ENCODE data around the gene TSPAN15.
"Not testable (repeated sequence)": the region's sequence is repeated elsewhere in the genome, so short reads cannot be mapped to it uniquely, and the experiment has no call there.

TSPAN15 gene

DNA sequence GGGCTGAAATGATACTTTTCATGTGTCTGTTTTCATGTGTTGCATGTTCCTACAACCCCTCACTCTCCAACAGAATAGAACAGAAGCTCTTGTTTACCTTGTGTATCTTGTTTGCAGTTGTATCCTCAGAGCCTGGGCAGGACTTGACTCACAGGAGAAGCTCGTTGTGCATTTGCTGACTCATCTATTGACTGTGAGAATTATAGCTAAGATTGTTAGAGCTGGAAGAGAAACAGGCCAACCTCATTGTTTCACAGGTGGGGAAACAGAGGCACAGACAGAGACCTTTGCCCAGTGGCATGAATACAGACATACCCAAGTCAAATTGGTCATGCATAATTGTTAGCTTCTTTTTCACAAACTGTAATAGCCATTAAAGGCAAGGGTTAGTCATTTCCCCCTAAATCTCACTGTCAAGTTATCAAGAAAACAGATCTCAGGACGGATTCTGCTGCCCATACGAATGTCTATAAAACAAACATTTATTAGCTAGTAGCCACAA, 4.6 kb upstream of the TSPAN15 start:
- no peak for DNase-seq (ENCODE audit: low spot score)

GRCh38 chr10:69449841-69450240, 1.4 kb upstream of the TSPAN15 start:
- peak; percentile 89 for DNase-seq (ENCODE audit: low spot score)

GRCh38 chr10:69450395-69450794, 870 bp upstream of the TSPAN15 start:
- not testable (repeated sequence) for DNase-seq (ENCODE audit: low spot score)

DNA sequence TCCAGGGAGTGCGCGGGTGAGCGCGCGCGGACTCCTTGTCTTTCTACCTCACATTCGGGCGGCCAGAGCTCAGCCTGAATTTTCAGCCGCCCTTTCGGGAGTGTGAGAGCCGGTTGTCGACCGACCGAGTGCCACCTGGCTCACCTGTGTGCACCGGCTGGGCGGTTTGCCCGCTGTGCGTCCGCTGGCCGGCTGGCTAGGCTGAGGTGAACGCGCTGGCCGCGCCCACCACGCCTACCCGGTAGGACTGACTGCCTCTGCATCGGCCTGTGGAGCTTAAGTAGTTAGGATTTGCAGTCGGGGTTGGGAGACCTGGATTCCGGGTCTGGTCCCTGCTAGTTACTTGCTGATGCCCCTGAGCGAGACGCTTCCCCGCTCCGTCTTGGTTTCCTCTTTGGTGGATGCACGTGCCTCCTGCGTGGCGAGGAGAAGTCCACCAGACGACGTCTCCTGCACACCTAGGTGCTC, 553 bp downstream of the TSPAN15 start:
- DNase-seq (ENCODE audit: low spot score), result no peak

- no peak for DNase-seq (ENCODE audit: low spot score)
Observed at GRCh38 chr10:69452676-69453415, 1.6 kb downstream of the TSPAN15 start.

- DNase-seq (ENCODE audit: low spot score), result no peak
Observed at GRCh38 chr10:69453795-69454194, 2.5 kb downstream of the TSPAN15 start.

- no peak for DNase-seq (ENCODE audit: low spot score)
Observed at GRCh38 chr10:69455006-69455763, 3.9 kb downstream of the TSPAN15 start.

GRCh38 chr10:69456880-69457693, 5.8 kb downstream of the TSPAN15 start:
- DNase-seq (ENCODE audit: low spot score), result no peak

DNA sequence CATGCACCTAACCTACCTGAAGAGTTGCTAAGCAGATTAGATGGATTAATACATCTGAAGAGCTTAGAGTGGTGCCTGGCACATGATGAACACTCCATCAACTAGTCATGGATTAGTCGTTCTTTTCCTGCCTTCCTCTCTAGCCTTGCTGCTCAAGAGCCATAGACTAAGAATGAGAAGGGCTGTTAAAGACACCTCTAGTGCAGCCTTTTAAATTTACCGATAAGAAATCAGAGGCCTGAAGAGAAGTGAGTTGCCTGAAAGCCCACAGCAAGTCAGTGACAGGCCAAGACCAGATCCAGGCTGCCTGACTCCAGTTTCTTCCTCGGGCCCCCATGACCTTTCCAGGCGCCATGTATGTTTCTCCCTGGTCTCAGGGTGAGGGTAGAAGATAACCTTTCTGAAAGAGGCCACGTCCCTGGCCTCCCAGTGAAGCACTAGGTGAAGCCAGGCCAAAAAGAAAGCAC, 6.5 kb downstream of the TSPAN15 start:
- DNase-seq (ENCODE audit: low spot score), result no peak

GRCh38 chr10:69458430-69459100, 7.3 kb downstream of the TSPAN15 start:
- peak; percentile 85 for DNase-seq (ENCODE audit: low spot score)

DNA sequence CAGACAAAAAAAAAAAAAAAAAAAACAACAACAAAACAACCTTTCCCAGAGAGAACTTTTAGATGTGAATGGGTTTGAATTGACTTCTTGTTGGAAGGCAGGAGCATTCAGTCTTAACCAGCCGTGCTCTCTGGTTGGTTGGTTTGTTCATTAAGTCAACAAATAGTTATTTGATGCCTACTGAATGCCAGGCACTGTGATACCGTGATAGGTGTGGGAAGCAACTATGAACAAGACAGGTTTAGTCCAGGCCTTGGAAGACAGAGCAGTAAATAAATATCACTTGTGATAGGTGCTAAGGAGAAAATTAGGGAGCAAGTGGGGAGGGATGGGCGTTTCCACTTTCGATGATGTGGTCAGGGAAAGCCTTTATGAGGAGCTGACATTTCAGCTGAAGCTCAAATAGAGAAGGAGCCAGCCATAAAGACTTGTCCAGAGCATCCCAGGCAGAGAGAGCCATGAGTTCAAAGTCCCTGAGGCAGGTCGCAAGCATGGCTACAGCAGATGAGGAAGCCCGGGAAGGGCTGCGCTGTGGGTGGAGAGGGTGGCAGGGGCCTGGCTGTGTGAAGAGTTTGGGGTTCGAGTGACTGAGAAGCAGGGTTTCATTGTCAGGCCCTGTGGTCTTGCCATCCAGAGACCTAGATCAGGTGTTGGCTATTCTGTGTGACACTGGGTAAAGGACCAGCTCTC, 8.0 kb downstream of the TSPAN15 start:
- no peak for DNase-seq (ENCODE audit: low spot score)

DNA sequence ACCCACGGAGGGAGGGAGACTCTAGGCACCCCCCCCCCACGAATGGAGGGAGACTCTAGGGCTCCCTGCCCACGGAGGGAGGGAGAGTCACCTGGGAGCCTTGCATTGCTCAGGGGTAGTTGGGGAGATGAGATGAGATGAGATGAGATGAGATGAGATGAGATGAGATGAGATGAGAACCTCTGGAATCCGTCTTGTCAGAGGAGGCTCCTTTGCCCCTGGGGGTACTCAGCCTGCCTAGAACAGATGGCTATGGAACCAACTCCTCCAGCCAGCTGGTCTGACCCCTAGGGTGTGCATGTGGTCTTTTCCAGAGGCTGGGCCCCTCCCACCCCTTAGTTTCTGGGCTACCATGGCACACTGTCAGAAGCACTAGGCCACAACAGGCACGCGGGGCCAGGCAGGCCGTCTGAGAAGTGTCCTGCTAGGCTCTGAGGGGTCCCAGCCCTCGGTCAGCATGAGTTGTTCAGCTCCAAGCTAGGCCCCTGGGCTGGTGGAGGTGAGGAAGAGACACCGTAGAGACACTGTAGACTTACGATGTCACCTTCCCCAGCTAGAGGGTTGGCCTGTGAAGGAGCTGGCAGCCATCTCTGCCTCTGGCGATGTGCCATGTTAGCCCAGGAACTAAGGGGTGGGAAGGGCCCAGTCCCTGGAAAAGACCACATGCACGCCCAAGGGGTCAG, 8.8 kb downstream of the TSPAN15 start:
- DNase-seq (ENCODE audit: low spot score), result no peak

DNA sequence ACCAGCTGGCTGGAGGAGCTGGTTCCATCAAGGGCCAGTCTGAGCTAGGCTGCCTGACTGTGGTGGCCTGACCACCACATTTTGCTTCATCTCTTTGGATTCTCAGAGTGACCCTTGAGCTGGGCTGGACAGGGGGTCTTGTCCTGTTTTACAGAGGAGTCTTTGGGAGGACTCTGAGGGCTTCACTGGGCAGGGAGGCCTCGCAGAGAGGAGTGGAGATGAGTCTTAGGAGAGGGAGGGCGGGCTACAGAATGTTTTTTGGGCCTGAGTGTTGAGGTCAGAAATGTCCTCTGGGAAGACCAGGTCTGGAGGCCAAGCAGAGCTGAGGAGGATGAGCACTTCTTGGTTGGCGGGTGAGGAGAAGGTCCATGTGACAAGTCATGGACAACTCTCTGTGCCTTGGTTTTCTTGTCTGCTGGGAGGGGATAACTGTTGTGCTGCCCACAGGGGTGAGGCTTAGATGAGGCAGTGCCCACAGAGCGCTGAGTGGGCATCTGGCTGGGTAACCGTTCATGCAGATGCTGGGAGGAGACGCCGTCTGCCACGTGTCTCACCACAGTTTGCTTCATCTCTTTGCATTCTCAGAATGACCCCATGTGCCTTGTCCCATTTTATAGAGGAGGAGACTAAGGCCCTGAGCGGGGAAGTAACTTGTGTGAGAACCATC, 9.4 kb downstream of the TSPAN15 start:
- no peak for DNase-seq (ENCODE audit: low spot score)

DNA sequence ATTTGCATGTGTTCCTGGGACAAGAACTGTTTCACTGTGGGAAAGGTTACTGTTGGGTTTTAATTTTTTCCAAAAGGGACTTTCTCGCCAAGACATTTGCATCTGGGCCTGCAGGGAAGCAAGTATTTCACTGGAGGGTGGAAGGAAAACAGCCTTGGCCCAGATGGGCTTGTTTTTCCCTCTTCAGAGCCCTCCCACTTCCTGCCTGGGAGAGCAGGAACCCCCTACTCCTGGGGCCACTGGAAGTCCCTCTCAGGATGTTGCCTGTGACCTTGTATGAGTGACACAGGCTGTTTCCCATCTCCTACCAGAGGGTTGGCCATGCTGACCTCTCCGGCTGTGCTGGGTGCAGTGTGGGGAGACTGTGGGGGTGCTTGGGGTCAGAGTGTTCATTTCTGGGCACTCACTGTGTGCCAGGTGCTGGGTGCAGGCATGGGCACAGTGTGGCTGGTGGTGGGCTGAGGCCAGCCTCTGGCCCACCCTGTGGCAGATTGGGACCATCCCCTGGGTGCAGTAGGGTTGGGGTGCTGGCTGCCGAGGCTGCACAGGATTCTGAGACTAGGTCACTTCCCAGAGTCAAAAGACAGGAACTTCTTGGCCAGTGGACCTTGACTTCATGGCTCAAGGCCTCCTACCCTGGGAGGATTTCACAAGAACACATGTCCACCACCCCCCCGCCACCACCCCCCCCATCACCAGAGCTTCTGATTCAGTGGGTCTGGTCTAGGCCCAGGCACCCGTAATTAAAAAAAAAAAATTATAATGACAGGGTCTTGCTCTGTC, 10.2 kb downstream of the TSPAN15 start:
- DNase-seq (ENCODE audit: low spot score), result no peak

DNA sequence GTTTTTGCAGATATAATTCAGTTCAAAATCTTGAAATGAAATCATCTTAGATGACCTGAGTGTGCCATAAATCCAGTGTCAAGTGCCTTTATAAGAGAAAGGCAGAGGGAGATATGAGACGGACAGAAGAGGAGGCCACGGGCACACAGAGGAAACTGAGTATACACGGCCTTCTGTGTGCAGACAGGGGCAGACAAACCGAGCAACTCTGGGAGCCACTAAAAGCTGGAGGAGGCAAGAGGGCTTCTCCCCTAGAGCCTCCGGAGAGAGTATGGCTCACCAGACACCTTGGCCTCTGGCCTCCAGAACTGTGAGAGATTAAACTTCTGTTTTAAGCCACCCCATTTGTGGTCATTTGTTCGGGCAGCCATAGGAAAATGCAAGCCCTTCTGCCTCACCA, 12.6 kb downstream of the TSPAN15 start:
- no peak for DNase-seq (ENCODE audit: low spot score)

GRCh38 chr10:69464401-69464800, 13.1 kb downstream of the TSPAN15 start:
- no peak for DNase-seq (ENCODE audit: low spot score)

DNA sequence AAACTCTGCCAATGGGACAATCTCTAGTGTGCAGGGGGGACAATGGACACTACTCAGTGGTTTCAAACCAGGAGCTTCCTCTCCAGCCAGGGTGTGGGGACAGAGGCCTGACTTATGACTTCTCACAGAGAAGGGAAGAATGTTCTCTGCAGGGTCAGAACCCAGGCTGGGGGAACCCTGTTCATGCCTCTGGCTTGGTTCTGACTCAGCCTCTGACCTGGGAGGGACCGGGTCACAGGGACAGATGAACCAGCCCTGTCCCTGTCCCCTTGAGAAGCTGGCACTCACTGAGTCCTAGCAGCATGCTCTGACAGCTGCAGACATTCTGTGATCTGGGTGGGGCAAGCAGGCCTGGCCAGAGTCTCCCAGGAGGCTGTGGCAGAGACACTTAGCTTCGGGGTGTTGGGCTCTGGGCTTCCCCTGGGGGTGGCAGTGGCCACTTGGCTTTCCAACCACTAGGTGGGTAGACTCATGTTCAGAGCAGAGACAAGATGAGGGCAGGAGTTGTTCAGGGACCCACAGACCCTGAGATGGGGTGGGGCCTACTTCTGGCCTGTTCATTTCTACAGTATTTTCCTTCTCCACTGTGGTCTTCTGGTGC, 13.6 kb downstream of the TSPAN15 start:
- peak; percentile 73 for DNase-seq (ENCODE audit: low spot score)

DNA sequence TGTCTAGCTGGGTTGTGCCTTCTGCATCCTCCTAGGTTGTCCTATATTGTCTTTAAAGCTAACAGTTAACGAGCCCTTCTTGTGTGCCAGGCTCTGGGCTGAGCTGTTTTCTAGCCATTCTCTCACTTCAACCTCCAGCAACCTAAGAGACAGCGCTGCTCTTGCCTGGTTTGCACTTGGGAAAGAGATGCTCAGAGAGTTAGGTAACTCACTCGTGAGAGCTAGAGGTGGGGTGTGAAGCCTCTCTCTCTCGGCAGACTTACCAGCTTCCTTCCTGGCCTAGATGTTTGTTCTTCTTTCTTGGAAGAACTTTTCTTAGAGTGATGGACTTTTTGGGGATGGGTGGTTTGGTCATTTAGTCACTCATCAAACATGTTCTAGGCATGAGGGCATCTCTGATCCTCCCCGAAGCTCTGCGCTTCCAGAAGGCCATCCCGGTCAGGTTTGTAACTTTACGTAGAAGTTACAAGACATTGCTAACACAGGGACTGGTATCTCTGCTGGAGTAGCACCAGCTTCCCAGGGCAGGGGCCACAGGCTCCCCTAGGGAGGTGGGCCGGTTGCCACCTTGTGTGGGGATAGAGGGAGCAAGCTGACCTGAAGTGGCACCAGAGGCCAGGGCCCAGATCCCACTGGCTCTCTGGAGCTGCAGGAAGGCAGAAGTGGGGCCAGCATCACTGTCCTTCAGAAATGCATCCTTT, 14.3 kb downstream of the TSPAN15 start:
- DNase-seq (ENCODE audit: low spot score), result no peak

All from globus pallidus (tissue), 1 donor.